Stimulated activated CD4-positive, alpha-beta T cell treated with anti-CD3 and anti-CD28 coated beads, TNF-alpha, amount 100 ng/mL, for 24 hours (primary cell): ENCODE data around the gene STARD9.

Experiments
- DNase-seq, 3 experiments: peaks; one replicate each; pipeline ENCODE4 v3.0.0-alpha.2; 2020; ENCODE audit warnings: low read depth in 3 of 3

STARD9 gene

GRCh38 chr15:42693942-42694341 lies 118.5 kb downstream of the STARD9 start:
- no peak for DNase-seq

GRCh38 chr15:42694398-42694797 lies 119.0 kb downstream of the STARD9 start:
- DNase-seq = no peak

- no peak for DNase-seq
Observed at GRCh38 chr15:42695527-42696071, 120.2 kb downstream of the STARD9 start.

GRCh38 chr15:42696626-42697025 lies 121.2 kb downstream of the STARD9 start:
- no peak for DNase-seq

GRCh38 chr15:42704492-42704926 lies 129.1 kb downstream of the STARD9 start:
- DNase-seq = peak; percentile 29 to 57 (median 44)

GRCh38 chr15:42705336-42705735 lies 129.9 kb downstream of the STARD9 start:
- DNase-seq = no peak

- no peak for DNase-seq
Observed at GRCh38 chr15:42707068-42707467, 131.7 kb downstream of the STARD9 start.

- DNase-seq = no peak
Observed at GRCh38 chr15:42707873-42708544, 132.6 kb downstream of the STARD9 start.

- no peak for DNase-seq
Observed at GRCh38 chr15:42710662-42711061, 135.3 kb downstream of the STARD9 start.

- no peak for DNase-seq
Observed at GRCh38 chr15:42711746-42712145, 136.3 kb downstream of the STARD9 start.

- DNase-seq = no peak
Observed at GRCh38 chr15:42712584-42712983, 137.2 kb downstream of the STARD9 start.

- no peak for DNase-seq
Observed at GRCh38 chr15:42716125-42716524, 140.7 kb downstream of the STARD9 start.

GRCh38 chr15:42716626-42717025 lies 141.2 kb downstream of the STARD9 start:
- no peak for DNase-seq

- no peak for DNase-seq
Observed at GRCh38 chr15:42719043-42719442, 143.6 kb downstream of the STARD9 start.

GRCh38 chr15:42720071-42720470 lies 144.7 kb downstream of the STARD9 start:
- DNase-seq = no peak

- no peak for DNase-seq
Observed at GRCh38 chr15:42721016-42721415, 145.6 kb downstream of the STARD9 start.

GRCh38 chr15:42721916-42722315 lies 146.5 kb downstream of the STARD9 start:
- no peak for DNase-seq

GRCh38 chr15:42723068-42723467 lies 147.7 kb downstream of the STARD9 start:
- no peak for DNase-seq

GRCh38 chr15:42724276-42724675 lies 148.9 kb downstream of the STARD9 start:
- DNase-seq = no peak

- DNase-seq = no peak
Observed at GRCh38 chr15:42725331-42725903, 150.0 kb downstream of the STARD9 start.

GRCh38 chr15:42726114-42726513 lies 150.7 kb downstream of the STARD9 start:
- no peak for DNase-seq

- no peak for DNase-seq
Observed at GRCh38 chr15:42727750-42728381, 152.5 kb downstream of the STARD9 start.

GRCh38 chr15:42728560-42728959 lies 153.2 kb downstream of the STARD9 start:
- DNase-seq = no peak
